PC-3 (cell line): Measurements from ENCODE around the gene WNK1. TPM values are rescaled to one million over a fixed set of nuclear protein-coding genes. Genes with fewer than 3 reads are reported as not detected.

Source experiments
- ATAC-seq: fragments of 200-7000 bp; cut with Tn5 transposase; 2 replicates; pipeline ENCODE4 v1.9.1; 2020; ENCODE audit warnings: mild to moderate bottlenecking, moderate library complexity
- BruUV-seq: library from RNA; stranded (reverse); fragments of 400-500 nt; replicated peaks from 2 replicates; lab custom pipeline; 2021; lab: Mats Ljungman, UMichigan
- CTCF ChIA-PET: fragments of 300-600 bp; sonication (Branson Sonifier 250); formaldehyde crosslinking; loops from one replicate; lab custom pipeline; 2022; ENCODE audit warnings: antibody characterized with exemption; lab: Charles Lee
- POLR2A ChIA-PET: fragments of 300-600 bp; sonication (Branson Sonifier 250); formaldehyde crosslinking; loops from one replicate; lab custom pipeline; 2022; ENCODE audit warnings: antibody characterized with exemption; ENCODE audit not compliant: unreplicated experiment; lab: Charles Lee
- DNase-seq: peaks from one replicate; pipeline ENCODE4 v3.0.0-alpha.2; 2015
- H2AFZ ChIP-seq: fragments of 300-600 bp; sonication (generic); 2 replicates; pipeline ENCODE4 v1.6.0; 2016; ENCODE audit warnings: antibody characterized with exemption, low read length
- H3F3A ChIP-seq: fragments of 300-600 bp; sonication (generic); one replicate; pipeline ENCODE4 v1.6.0; 2017; ENCODE audit warnings: antibody characterized with exemption, low read length, control low read depth, mild to moderate bottlenecking; ENCODE audit not compliant: unreplicated experiment
- H3K27ac ChIP-seq: fragments of 300-600 bp; sonication (generic); 2 replicates; pipeline ENCODE4 v1.5.1; 2016; ENCODE audit warnings: mild to moderate bottlenecking, low read length
- H3K27me3 ChIP-seq: fragments of 300-600 bp; sonication (generic); 2 replicates; pipeline ENCODE4 v1.6.1; 2016; ENCODE audit warnings: low read length, mixed read lengths
- H3K36me3 ChIP-seq: fragments of 300-600 bp; sonication (generic); 2 replicates; pipeline ENCODE4 v1.6.1; 2016; ENCODE audit warnings: low read depth, mixed run types, low read length, mixed read lengths
- H3K4me1 ChIP-seq: fragments of 300-600 bp; sonication (generic); 2 replicates; pipeline ENCODE4 v1.5.1; 2016; ENCODE audit warnings: low read length; ENCODE audit not compliant: insufficient read depth
- H3K4me2 ChIP-seq: fragments of 300-600 bp; sonication (generic); 2 replicates; pipeline ENCODE4 v1.6.0; 2016; ENCODE audit warnings: low read length
- H3K4me3 ChIP-seq: fragments of 300-600 bp; sonication (generic); 2 replicates; pipeline ENCODE4 v1.5.1; 2016; ENCODE audit warnings: mild to moderate bottlenecking, low read length, mixed read lengths
- H3K79me2 ChIP-seq: fragments of 300-600 bp; sonication (generic); 2 replicates; pipeline ENCODE4 v1.6.1; 2017; ENCODE audit warnings: low read length, mixed read lengths
- H3K9ac ChIP-seq: fragments of 300-600 bp; sonication (generic); 2 replicates; pipeline ENCODE4 v1.6.0; 2016; ENCODE audit warnings: mild to moderate bottlenecking, low read length
- H3K9me2 ChIP-seq: fragments of 300-600 bp; sonication (generic); replicated peaks from 2 replicates; pipeline ENCODE4 v1.6.1; 2016; ENCODE audit warnings: mixed run types, low read length, mixed read lengths
- H3K9me3 ChIP-seq: fragments of 300-600 bp; sonication (generic); 2 replicates; pipeline ENCODE4 v1.6.1; 2016; ENCODE audit warnings: low read length, mixed read lengths
- H4K20me1 ChIP-seq: fragments of 300-600 bp; sonication (generic); 2 replicates; pipeline ENCODE4 v1.6.1; 2016; ENCODE audit warnings: low read length, mixed read lengths
- EZH2 ChIP-seq: fragments of 300-600 bp; sonication (generic); IDR thresholded peaks from one replicate; pipeline ENCODE4 v1.6.1; 2017; ENCODE audit warnings: antibody characterized with exemption, mild to moderate bottlenecking, low read length; ENCODE audit not compliant: unreplicated experiment
- EZH2phosphoT487 ChIP-seq: fragments of 300-600 bp; sonication (generic); IDR thresholded peaks from 2 replicates; pipeline ENCODE4 v1.6.1; 2018; ENCODE audit warnings: mild to moderate bottlenecking, antibody characterized with exemption, low read length, borderline replicate concordance
- intact Hi-C: fragments of 100-400 bp; cut with micrococcal nuclease; formaldehyde crosslinking; loops from 2 replicates; pipeline ENCODE4 v1.9.0; 2023
- total RNA-seq: library from RNA; depleted of rRNA; stranded (reverse); fragments of >200 nt; gene quantifications from 2 replicates; pipeline ENCODE4 v1.2.3, GENCODE V29; 2014
- TF ChIP-seq, protein P1 (sequence below): fragments of 300-600 bp; sonication (generic); conservative IDR thresholded peaks from 2 replicates; pipeline ENCODE4 v1.5.1; 2017; ENCODE audit warnings: antibody characterized with exemption, low read depth, mild to moderate bottlenecking, low read length

Gene WNK1
- total RNA-seq, 1 experiment from 2014 or later, result 44.5 TPM

GRCh38 chr12:724194-724855 is 28.1 kb upstream of the WNK1 start:
- H3K9me2 ChIP-seq, result no peaks in the 10 kb centered on the region
- H3K4me1 ChIP-seq, result peaks cover 20% of the 10 kb centered on the region
- H3K27me3 ChIP-seq, result no peaks in the 10 kb centered on the region
- H3K79me2 ChIP-seq, result no peaks in the 10 kb centered on the region
- no peak overlapping the region for H3K9ac ChIP-seq
- H4K20me1 ChIP-seq, result no peaks in the 10 kb centered on the region
- no peak overlapping the region for H3K4me3 ChIP-seq
- ATAC-seq, result peak; percentile 83
- H3K9me3 ChIP-seq, result no peaks in the 10 kb centered on the region
- peak; percentile 58 for DNase-seq
- intact Hi-C loops, result no loop called here
- no peak overlapping the region for H3K27ac ChIP-seq
- TF ChIP-seq EZH2 (no peak), EZH2phosphoT487 (no peak)
- TF ChIP-seq, protein P1, sequence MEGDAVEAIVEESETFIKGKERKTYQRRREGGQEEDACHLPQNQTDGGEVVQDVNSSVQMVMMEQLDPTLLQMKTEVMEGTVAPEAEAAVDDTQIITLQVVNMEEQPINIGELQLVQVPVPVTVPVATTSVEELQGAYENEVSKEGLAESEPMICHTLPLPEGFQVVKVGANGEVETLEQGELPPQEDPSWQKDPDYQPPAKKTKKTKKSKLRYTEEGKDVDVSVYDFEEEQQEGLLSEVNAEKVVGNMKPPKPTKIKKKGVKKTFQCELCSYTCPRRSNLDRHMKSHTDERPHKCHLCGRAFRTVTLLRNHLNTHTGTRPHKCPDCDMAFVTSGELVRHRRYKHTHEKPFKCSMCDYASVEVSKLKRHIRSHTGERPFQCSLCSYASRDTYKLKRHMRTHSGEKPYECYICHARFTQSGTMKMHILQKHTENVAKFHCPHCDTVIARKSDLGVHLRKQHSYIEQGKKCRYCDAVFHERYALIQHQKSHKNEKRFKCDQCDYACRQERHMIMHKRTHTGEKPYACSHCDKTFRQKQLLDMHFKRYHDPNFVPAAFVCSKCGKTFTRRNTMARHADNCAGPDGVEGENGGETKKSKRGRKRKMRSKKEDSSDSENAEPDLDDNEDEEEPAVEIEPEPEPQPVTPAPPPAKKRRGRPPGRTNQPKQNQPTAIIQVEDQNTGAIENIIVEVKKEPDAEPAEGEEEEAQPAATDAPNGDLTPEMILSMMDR, result no peak
- peak overlapping the region; percentile 54; the same call in 1 of the 2 replicates for H2AFZ ChIP-seq
- H3K36me3 ChIP-seq, result no peaks in the 10 kb centered on the region
- POLR2A ChIA-PET, result no interaction called here
- CTCF ChIA-PET, result no interaction called here
- H3F3A ChIP-seq, result no peaks in the 10 kb centered on the region
- BruUV-seq, result no TSS peak
- no peak overlapping the region for H3K4me2 ChIP-seq

GRCh38 chr12:725076-725475 is 27.3 kb upstream of the WNK1 start:
- Histone ChIP-seq H3K9me3 (no peaks in the 10 kb centered on the region), H3K27me3 (no peaks in the 10 kb centered on the region), H3K4me1 (peaks cover 20% of the 10 kb centered on the region), H3K9me2 (no peaks in the 10 kb centered on the region), H3K27ac (no peak overlapping the region), H3K4me2 (no peak overlapping the region), H3K4me3 (no peak overlapping the region), H3K36me3 (no peaks in the 10 kb centered on the region), H3K79me2 (no peaks in the 10 kb centered on the region), H4K20me1 (no peaks in the 10 kb centered on the region), H3K9ac (no peak overlapping the region), H3F3A (no peaks in the 10 kb centered on the region), H2AFZ (no peak overlapping the region)
- ChIA-PET POLR2A (no interaction called here), CTCF (no interaction called here)
- no TSS peak for BruUV-seq
- ATAC-seq (no peak), DNase-seq (no peak)
- TF ChIP-seq, protein P1, result no peak
- TF ChIP-seq EZH2phosphoT487, result no peak
- TF ChIP-seq EZH2, result no peak
- intact Hi-C loops, result no loop called here
